ENCODE data around the gene CUL5.
A peak's percentile ranks its signal among the peaks of the same experiment; 100 is the strongest.
"Not testable (repeated sequence)": the region's sequence is repeated elsewhere in the genome, so short reads cannot be mapped to it uniquely, and the experiment has no call there.

CUL5 gene

DNA sequence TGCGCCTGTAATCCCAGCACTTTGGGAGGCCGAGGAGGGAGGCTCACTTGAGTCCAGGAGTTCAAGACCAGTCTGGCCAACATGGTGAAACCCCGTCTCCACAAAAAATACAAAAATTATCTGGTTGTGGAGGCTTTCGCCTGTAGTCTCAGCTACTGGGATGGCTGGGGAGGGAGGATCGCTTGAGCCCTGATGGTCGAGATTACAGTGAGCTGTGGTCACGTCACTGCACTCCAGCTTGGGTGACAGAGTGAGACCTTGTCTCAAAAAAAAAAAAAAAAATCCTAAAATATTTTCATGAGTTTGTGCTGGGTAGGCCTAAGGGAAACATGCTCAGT lies 112.2 kb downstream of the CUL5 start:
- H3K27me3 ChIP-seq (replicated peaks; ENCODE audit: control insufficient read depth, insufficient read depth, low read length); DNase-seq (ENCODE audit: low read depth); H3K9me3 ChIP-seq (ENCODE audit: control insufficient read depth, low read length); H3K36me3 ChIP-seq (ENCODE audit: control insufficient read depth, insufficient read depth, low read length, severe bottlenecking): not testable (repeated sequence)
- Histone ChIP-seq H3K4me1 (ENCODE audit: control insufficient read depth, insufficient read depth, low read length) (peaks cover 30% of the 10 kb centered on the region), H3K9ac (ENCODE audit: low read length) (peak overlapping the region; percentile 89), H3K4me3 (ENCODE audit: low read length) (peak overlapping the region; percentile 88)

DNA sequence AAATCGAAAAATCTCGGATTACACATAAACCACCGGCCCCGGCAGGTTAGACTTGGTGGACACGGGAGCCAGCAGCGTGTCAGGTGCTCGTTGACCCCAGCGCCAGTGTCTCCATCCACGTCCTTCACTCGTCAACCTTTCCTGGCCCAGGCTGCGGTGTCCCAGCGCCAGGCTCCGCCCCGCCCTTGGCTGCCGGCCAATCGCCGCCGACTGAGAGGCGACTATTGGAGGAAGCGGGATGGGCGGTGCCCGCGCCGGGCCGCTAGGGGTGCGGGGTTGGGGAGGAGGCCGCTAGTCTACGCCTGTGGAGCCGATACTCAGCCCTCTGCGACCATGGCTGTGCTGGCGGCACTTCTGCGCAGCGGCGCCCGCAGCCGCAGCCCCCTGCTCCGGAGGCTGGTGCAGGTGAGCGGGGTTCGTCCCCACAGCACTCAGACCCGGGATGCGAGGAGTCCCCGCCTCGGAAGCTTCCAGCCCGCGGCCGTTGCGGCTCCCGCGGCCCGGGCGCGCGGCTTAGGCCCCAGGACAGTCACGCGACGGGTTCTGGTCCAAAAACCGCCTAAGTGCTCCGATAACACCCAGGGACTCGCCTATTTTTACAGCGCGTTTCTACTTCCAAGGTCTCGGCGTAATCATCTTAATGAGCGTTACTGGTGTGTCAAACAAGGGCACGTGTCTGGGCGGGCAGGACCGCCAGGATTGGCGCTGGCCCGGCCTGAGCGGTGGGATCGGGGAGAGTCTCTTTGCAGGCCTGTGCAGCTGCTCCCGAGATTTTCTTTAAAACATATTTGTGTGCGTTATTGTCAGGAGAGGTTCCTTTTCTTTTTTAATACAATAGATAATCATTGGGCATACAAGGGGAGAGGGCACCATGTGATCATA lies 112.8 kb downstream of the CUL5 start, which contains the start of gene ACAT1:
Gene ACAT1, plus strand, starts transcription at position 294 of the 882 bp plus-strand sequence. Its CDS starts 40 bp downstream, at position 334.
- Histone ChIP-seq H3K36me3 (ENCODE audit: control insufficient read depth, insufficient read depth, low read length, severe bottlenecking) (no peaks in the 10 kb centered on the region), H3K4me3 (ENCODE audit: low read length) (peak within 1 kb of the TSS; percentile 88), H3K9me3 (ENCODE audit: control insufficient read depth, low read length) (no peaks in the 10 kb centered on the region), H3K27me3 (replicated peaks; ENCODE audit: control insufficient read depth, insufficient read depth, low read length) (no peaks in the 10 kb centered on the region), H3K4me1 (ENCODE audit: control insufficient read depth, insufficient read depth, low read length) (peaks cover 26% of the 10 kb centered on the region), H3K9ac (ENCODE audit: low read length) (peak within 1 kb of the TSS; percentile 89)
- peak; percentile 97 for DNase-seq (ENCODE audit: low read depth)

GRCh38 chr11:108122166-108122628 lies 113.5 kb downstream of the CUL5 start:
- H3K9ac ChIP-seq (ENCODE audit: low read length), result peak overlapping the region; percentile 89
- peak; percentile 46 for DNase-seq (ENCODE audit: low read depth)
- H3K9me3 ChIP-seq (ENCODE audit: control insufficient read depth, low read length), result no peaks in the 10 kb centered on the region
- peaks cover 26% of the 10 kb centered on the region for H3K4me1 ChIP-seq (ENCODE audit: control insufficient read depth, insufficient read depth, low read length)
- H3K36me3 ChIP-seq (ENCODE audit: control insufficient read depth, insufficient read depth, low read length, severe bottlenecking), result no peaks in the 10 kb centered on the region
- H3K4me3 ChIP-seq (ENCODE audit: low read length), result peak overlapping the region; percentile 88
- no peaks in the 10 kb centered on the region for H3K27me3 ChIP-seq (replicated peaks; ENCODE audit: control insufficient read depth, insufficient read depth, low read length)

DNA sequence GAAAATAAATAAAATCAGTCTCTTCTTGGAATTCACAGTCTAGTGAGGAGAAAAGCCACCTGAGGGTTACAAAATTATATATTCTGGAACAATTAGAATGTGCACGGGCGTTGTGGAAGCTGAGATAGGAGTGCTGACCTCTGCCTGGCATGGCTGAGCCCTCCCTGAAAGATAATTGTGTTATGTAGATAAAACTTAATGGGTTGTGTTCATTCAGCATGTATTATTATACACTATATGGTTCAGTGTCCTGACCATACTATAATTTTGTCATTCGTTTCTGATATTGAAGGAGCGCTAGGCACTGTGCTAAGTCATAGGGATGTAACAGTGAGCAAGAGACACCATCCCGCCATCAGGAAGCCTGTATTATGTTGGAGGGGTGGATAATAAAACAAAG lies 116.4 kb downstream of the CUL5 start:
- no peaks in the 10 kb centered on the region for H3K27me3 ChIP-seq (replicated peaks; ENCODE audit: control insufficient read depth, insufficient read depth, low read length)
- peaks cover 26% of the 10 kb centered on the region for H3K4me1 ChIP-seq (ENCODE audit: control insufficient read depth, insufficient read depth, low read length)
- peaks cover 7% of the 10 kb centered on the region for H3K36me3 ChIP-seq (ENCODE audit: control insufficient read depth, insufficient read depth, low read length, severe bottlenecking)
- H3K9ac ChIP-seq (ENCODE audit: low read length), result no peak overlapping the region
- no peaks in the 10 kb centered on the region for H3K9me3 ChIP-seq (ENCODE audit: control insufficient read depth, low read length)
- no peak overlapping the region for H3K4me3 ChIP-seq (ENCODE audit: low read length)
- no peak for DNase-seq (ENCODE audit: low read depth)

- DNase-seq (ENCODE audit: low read depth), result no peak
- Histone ChIP-seq H3K4me3 (ENCODE audit: low read length) (no peak overlapping the region), H3K36me3 (ENCODE audit: control insufficient read depth, insufficient read depth, low read length, severe bottlenecking) (peaks cover 9% of the 10 kb centered on the region), H3K9me3 (ENCODE audit: control insufficient read depth, low read length) (no peaks in the 10 kb centered on the region), H3K9ac (ENCODE audit: low read length) (no peak overlapping the region), H3K27me3 (replicated peaks; ENCODE audit: control insufficient read depth, insufficient read depth, low read length) (no peaks in the 10 kb centered on the region), H3K4me1 (ENCODE audit: control insufficient read depth, insufficient read depth, low read length) (peaks cover 5% of the 10 kb centered on the region)
Observed at GRCh38 chr11:108128772-108129171, 120.1 kb downstream of the CUL5 start.

DNA sequence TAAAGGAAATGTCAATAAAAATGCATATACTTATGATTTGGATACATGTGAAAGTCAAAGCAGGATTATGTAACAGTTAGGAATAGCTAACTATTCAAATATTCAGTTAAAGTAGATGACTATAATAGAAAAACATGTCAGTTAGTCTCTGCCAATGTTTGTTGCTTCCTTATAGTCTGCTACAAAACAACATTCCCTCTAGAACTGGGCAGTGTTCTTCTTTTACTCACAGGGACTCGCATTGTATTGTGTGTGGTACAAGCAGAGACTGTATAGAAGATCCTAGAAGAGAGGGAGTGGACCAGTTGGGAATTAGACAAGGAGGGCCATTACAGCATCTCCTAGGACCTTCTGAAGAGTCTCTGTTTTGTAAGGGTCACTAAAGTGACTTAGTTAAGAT lies 123.3 kb downstream of the CUL5 start:
- DNase-seq (ENCODE audit: low read depth), result peak; percentile 18
- Histone ChIP-seq H3K27me3 (replicated peaks; ENCODE audit: control insufficient read depth, insufficient read depth, low read length) (no peaks in the 10 kb centered on the region), H3K9me3 (ENCODE audit: control insufficient read depth, low read length) (no peaks in the 10 kb centered on the region), H3K4me1 (ENCODE audit: control insufficient read depth, insufficient read depth, low read length) (peaks cover 4% of the 10 kb centered on the region), H3K9ac (ENCODE audit: low read length) (no peak overlapping the region), H3K4me3 (ENCODE audit: low read length) (no peak overlapping the region), H3K36me3 (ENCODE audit: control insufficient read depth, insufficient read depth, low read length, severe bottlenecking) (peaks cover 26% of the 10 kb centered on the region)

GRCh38 chr11:108132993-108133538 lies 124.4 kb downstream of the CUL5 start:
- not testable (repeated sequence) for H3K27me3 ChIP-seq (replicated peaks; ENCODE audit: control insufficient read depth, insufficient read depth, low read length); H3K9ac ChIP-seq (ENCODE audit: low read length); H3K4me3 ChIP-seq (ENCODE audit: low read length); H3K4me1 ChIP-seq (ENCODE audit: control insufficient read depth, insufficient read depth, low read length); H3K9me3 ChIP-seq (ENCODE audit: control insufficient read depth, low read length); DNase-seq (ENCODE audit: low read depth)
- H3K36me3 ChIP-seq (ENCODE audit: control insufficient read depth, insufficient read depth, low read length, severe bottlenecking), result peaks cover 25% of the 10 kb centered on the region

DNA sequence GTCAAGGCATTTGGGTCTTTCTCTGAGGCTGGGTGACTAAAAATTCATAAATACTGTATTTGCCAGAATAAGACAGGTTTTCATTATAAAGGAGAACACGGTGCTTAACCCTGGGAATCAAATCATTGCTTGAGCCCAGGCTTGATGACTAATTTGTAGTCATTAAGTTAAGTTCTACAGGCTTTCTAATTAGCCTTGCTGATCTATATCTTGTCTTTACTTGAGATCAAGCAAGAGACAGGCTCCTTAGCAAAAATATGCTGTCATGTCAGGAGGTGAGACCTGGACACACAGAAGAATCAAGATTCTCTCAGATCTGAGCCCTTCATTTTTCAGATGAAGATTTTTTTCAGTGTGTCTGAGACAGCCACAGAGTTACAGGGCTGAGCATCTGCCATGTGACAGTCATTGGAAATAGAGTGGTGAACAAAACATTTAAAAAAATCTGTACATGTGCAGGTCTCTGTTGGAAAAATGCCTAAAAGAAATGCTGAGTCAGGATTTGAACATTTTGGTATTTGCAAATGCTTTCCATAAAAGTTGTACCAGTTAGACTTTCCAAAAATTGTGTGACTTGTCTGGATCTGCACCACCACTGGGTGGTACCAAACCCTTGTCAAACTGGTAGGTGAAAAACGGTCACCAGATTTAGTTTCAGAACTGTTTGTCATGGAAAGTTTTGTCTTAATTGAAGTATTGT lies 127.3 kb downstream of the CUL5 start:
- Histone ChIP-seq H3K9me3 (ENCODE audit: control insufficient read depth, low read length) (no peaks in the 10 kb centered on the region), H3K27me3 (replicated peaks; ENCODE audit: control insufficient read depth, insufficient read depth, low read length) (no peaks in the 10 kb centered on the region), H3K4me3 (ENCODE audit: low read length) (no peak overlapping the region), H3K4me1 (ENCODE audit: control insufficient read depth, insufficient read depth, low read length) (peaks cover 4% of the 10 kb centered on the region), H3K9ac (ENCODE audit: low read length) (no peak overlapping the region), H3K36me3 (ENCODE audit: control insufficient read depth, insufficient read depth, low read length, severe bottlenecking) (peaks cover 45% of the 10 kb centered on the region)
- peak; percentile 29 for DNase-seq (ENCODE audit: low read depth)

GRCh38 chr11:108137212-108137611 lies 128.5 kb downstream of the CUL5 start:
- DNase-seq (ENCODE audit: low read depth), result no peak
- Histone ChIP-seq H3K27me3 (replicated peaks; ENCODE audit: control insufficient read depth, insufficient read depth, low read length) (no peaks in the 10 kb centered on the region), H3K9me3 (ENCODE audit: control insufficient read depth, low read length) (no peaks in the 10 kb centered on the region), H3K4me3 (ENCODE audit: low read length) (no peak overlapping the region), H3K4me1 (ENCODE audit: control insufficient read depth, insufficient read depth, low read length) (peaks cover 4% of the 10 kb centered on the region), H3K9ac (ENCODE audit: low read length) (no peak overlapping the region), H3K36me3 (ENCODE audit: control insufficient read depth, insufficient read depth, low read length, severe bottlenecking) (peaks cover 57% of the 10 kb centered on the region)

- Histone ChIP-seq H3K4me3 (ENCODE audit: low read length) (no peak overlapping the region), H3K27me3 (replicated peaks; ENCODE audit: control insufficient read depth, insufficient read depth, low read length) (no peaks in the 10 kb centered on the region), H3K9me3 (ENCODE audit: control insufficient read depth, low read length) (no peaks in the 10 kb centered on the region), H3K36me3 (ENCODE audit: control insufficient read depth, insufficient read depth, low read length, severe bottlenecking) (peaks cover 81% of the 10 kb centered on the region), H3K4me1 (ENCODE audit: control insufficient read depth, insufficient read depth, low read length) (no peaks in the 10 kb centered on the region), H3K9ac (ENCODE audit: low read length) (no peak overlapping the region)
- DNase-seq (ENCODE audit: low read depth), result no peak
Observed at GRCh38 chr11:108142304-108142703, 133.6 kb downstream of the CUL5 start.

DNA sequence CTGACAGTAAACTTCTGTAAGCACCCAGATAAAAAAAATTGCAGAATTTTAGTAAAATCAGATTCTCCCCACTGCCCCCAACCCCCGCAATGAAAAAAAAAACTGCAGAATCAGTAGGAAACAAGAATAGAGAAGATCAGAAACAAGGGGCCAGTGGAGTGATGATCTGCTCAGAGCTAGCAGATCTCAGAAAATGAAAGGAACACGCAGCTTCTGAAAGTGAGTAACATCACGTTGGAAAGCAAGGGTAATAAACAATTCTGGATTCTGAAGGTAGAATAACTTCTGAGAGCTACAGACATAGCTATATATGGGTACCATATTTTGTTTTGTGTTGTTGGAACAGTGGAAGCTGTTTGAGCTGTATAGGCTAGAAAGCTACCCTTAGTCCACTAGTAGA lies 135.9 kb downstream of the CUL5 start:
- H3K36me3 ChIP-seq (ENCODE audit: control insufficient read depth, insufficient read depth, low read length, severe bottlenecking), result peaks cover 94% of the 10 kb centered on the region

More for the DNA sequence above, 135.9 kb downstream of the CUL5 start:
- no peaks in the 10 kb centered on the region for H3K9me3 ChIP-seq (ENCODE audit: control insufficient read depth, low read length)
- H3K9ac ChIP-seq (ENCODE audit: low read length), result no peak overlapping the region
- no peaks in the 10 kb centered on the region for H3K4me1 ChIP-seq (ENCODE audit: control insufficient read depth, insufficient read depth, low read length)
- no peak overlapping the region for H3K4me3 ChIP-seq (ENCODE audit: low read length)
- H3K27me3 ChIP-seq (replicated peaks; ENCODE audit: control insufficient read depth, insufficient read depth, low read length), result no peaks in the 10 kb centered on the region
- DNase-seq (ENCODE audit: low read depth), result no peak

Measured in adipocyte (in vitro differentiated cells).